ENCODE results near the gene EXOSC10. TPM values are rescaled to one million over a fixed set of nuclear protein-coding genes. Genes with fewer than 3 reads are reported as not detected.

Gene EXOSC10
- polyA plus RNA-seq, 1 experiment: 72.1 TPM

GRCh38 chr1:11072216-11072917 lies 27.3 kb downstream of the EXOSC10 start:
- no peak for TF ChIP-seq CTCF (IDR thresholded peaks at IDR 0.05; ENCODE audit: insufficient read depth, low read depth, low read length)
- H3K4me3 ChIP-seq (ENCODE audit: low read depth, low read length): no peak overlapping the region
- H3K36me3 ChIP-seq (ENCODE audit: control insufficient read depth, insufficient read depth, low read length): peaks cover 51% of the 10 kb centered on the region
- CTCF ChIA-PET: interaction anchor here (1.2 kb wide), 1 partner anchor 35 kb away, joined by 3 read pairs; no protein-coding TSS in a partner anchor
- H3K27me3 ChIP-seq (ENCODE audit: control insufficient read depth, insufficient read depth, low read length): no peaks in the 10 kb centered on the region
- no peak for DNase-seq (ENCODE audit: low read depth)
- POLR2A ChIA-PET: no interaction called here

- no peak for DNase-seq (ENCODE audit: low read depth)
- TF ChIP-seq CTCF (IDR thresholded peaks at IDR 0.05; ENCODE audit: insufficient read depth, low read depth, low read length): no peak
- POLR2A ChIA-PET: no interaction called here
- Histone ChIP-seq H3K4me3 (ENCODE audit: low read depth, low read length) (no peak overlapping the region), H3K27me3 (ENCODE audit: control insufficient read depth, insufficient read depth, low read length) (no peaks in the 10 kb centered on the region), H3K36me3 (ENCODE audit: control insufficient read depth, insufficient read depth, low read length) (peaks cover 49% of the 10 kb centered on the region)
- CTCF ChIA-PET: interaction anchor here (1.5 kb wide), 1 partner anchor 34 kb away, joined by 5 read pairs; no protein-coding TSS in a partner anchor
Measured at GRCh38 chr1:11071463-11072215, 28.0 kb downstream of the EXOSC10 start.

GRCh38 chr1:11070876-11071275 lies 28.8 kb downstream of the EXOSC10 start:
- H3K36me3 ChIP-seq (ENCODE audit: control insufficient read depth, insufficient read depth, low read length): peaks cover 45% of the 10 kb centered on the region
- ChIA-PET CTCF (interaction anchor here (1.2 to 1.5 kb wide), 2 partner anchors 17 to 33 kb away, joined by 4 to 5 read pairs; no protein-coding TSS in a partner anchor), POLR2A (no interaction called here)
- no peak overlapping the region for H3K4me3 ChIP-seq (ENCODE audit: low read depth, low read length)
- TF ChIP-seq CTCF (IDR thresholded peaks at IDR 0.05; ENCODE audit: insufficient read depth, low read depth, low read length): no peak
- DNase-seq (ENCODE audit: low read depth): no peak
- H3K27me3 ChIP-seq (ENCODE audit: control insufficient read depth, insufficient read depth, low read length): no peaks in the 10 kb centered on the region

- no peak for DNase-seq (ENCODE audit: low read depth)
- no peak for TF ChIP-seq CTCF (IDR thresholded peaks at IDR 0.05; ENCODE audit: insufficient read depth, low read depth, low read length)
- ChIA-PET POLR2A (no interaction called here), CTCF (no interaction called here)
- Histone ChIP-seq H3K4me3 (ENCODE audit: low read depth, low read length) (no peak overlapping the region), H3K36me3 (ENCODE audit: control insufficient read depth, insufficient read depth, low read length) (peaks cover 43% of the 10 kb centered on the region), H3K27me3 (ENCODE audit: control insufficient read depth, insufficient read depth, low read length) (no peaks in the 10 kb centered on the region)
Measured at GRCh38 chr1:11068600-11069473, 30.8 kb downstream of the EXOSC10 start.

Data from BJ (cell line).